HepG2 (cell line): ENCODE data around the gene CENPB. TPM values are rescaled to one million over a fixed set of nuclear protein-coding genes. Genes with fewer than 3 reads are reported as not detected.
A peak's percentile ranks its signal among the peaks of the same experiment; 100 is the strongest.

ENCODE experiments used
- FOXK2 ChIP-seq: fragments of 450-650 bp; IDR thresholded peaks from 2 replicates; pipeline ENCODE4 v1.6.1; 2016
- MBNL3 ChIP-seq: fragments of 250-450 bp; sonication (Bioruptor Pico); conservative IDR thresholded peaks from 2 replicates; pipeline ENCODE4 v1.8.0; 2022; ENCODE audit warnings: mild to moderate bottlenecking, inconsistent platforms
- NFAT5 ChIP-seq: sonication (generic); formaldehyde crosslinking; IDR thresholded peaks from 2 replicates; pipeline ENCODE4 v1.4.0; 2020; ENCODE audit warnings: missing genetic modification reagents
- PAF1 ChIP-seq: IDR thresholded peaks from 2 replicates; pipeline ENCODE4 v1.6.1; 2016; ENCODE audit warnings: missing genetic modification reagents, missing compliant biosample characterization
- PLRG1 ChIP-seq: fragments of 450-650 bp; conservative IDR thresholded peaks from 2 replicates; pipeline ENCODE4 v1.6.1; 2016
- POLR2AphosphoS2 ChIP-seq: IDR thresholded peaks from 2 replicates; pipeline ENCODE4 v1.6.1; 2011; ENCODE audit warnings: low read depth, low read length, improper control_type of control experiment
- SRF ChIP-seq: IDR thresholded peaks from 2 replicates; pipeline ENCODE4 v1.6.1; 2011; ENCODE audit warnings: mild to moderate bottlenecking, low read depth, low read length, moderate library complexity
- TEAD2 ChIP-seq: sonication (generic); formaldehyde crosslinking; IDR thresholded peaks from 2 replicates; pipeline ENCODE4 v1.9.0; 2021; ENCODE audit warnings: missing genetic modification reagents
- ZBTB8A ChIP-seq: sonication (generic); formaldehyde crosslinking; IDR thresholded peaks from 2 replicates; pipeline ENCODE4 v1.4.0; 2020; ENCODE audit warnings: mild to moderate bottlenecking, low read depth, missing genetic modification reagents, borderline replicate concordance
- ZIK1 ChIP-seq: sonication (generic); formaldehyde crosslinking; IDR thresholded peaks from 2 replicates; pipeline ENCODE4 v1.5.0; 2020; ENCODE audit warnings: mild to moderate bottlenecking, low read depth, missing genetic modification reagents, borderline replicate concordance
- ZNF121 ChIP-seq: sonication (generic); formaldehyde crosslinking; IDR thresholded peaks from 2 replicates; pipeline ENCODE4 v1.5.0; 2020; ENCODE audit warnings: mild to moderate bottlenecking, missing genetic modification reagents
- ZNF331 ChIP-seq: sonication (generic); formaldehyde crosslinking; IDR thresholded peaks from 2 replicates; pipeline ENCODE4 v1.4.0; 2020; ENCODE audit warnings: missing genetic modification reagents
- ZNF383 ChIP-seq: sonication (generic); formaldehyde crosslinking; IDR thresholded peaks from 2 replicates; pipeline ENCODE4 v1.4.0; 2020; ENCODE audit warnings: missing genetic modification reagents, mild to moderate bottlenecking, borderline replicate concordance
- ZNF530 ChIP-seq: sonication (generic); formaldehyde crosslinking; IDR thresholded peaks from 2 replicates; pipeline ENCODE4 v1.5.0; 2020; ENCODE audit warnings: low read depth, mild to moderate bottlenecking, missing genetic modification reagents
- ZNF564 ChIP-seq: sonication (generic); formaldehyde crosslinking; IDR thresholded peaks from 2 replicates; pipeline ENCODE4 v1.8.1; 2023; ENCODE audit warnings: mild to moderate bottlenecking, missing genetic modification reagents
- ZNF567 ChIP-seq: sonication (generic); formaldehyde crosslinking; IDR thresholded peaks from 2 replicates; pipeline ENCODE4 v1.8.1; 2023; ENCODE audit warnings: mild to moderate bottlenecking, missing genetic modification reagents, borderline replicate concordance
- ZNF674 ChIP-seq: sonication (generic); formaldehyde crosslinking; IDR thresholded peaks from 2 replicates; pipeline ENCODE4 v1.5.0; 2020; ENCODE audit warnings: low read depth, mild to moderate bottlenecking, missing genetic modification reagents
- ZNF891 ChIP-seq: sonication (generic); formaldehyde crosslinking; IDR thresholded peaks from 2 replicates; pipeline ENCODE4 v1.5.0; 2020; ENCODE audit warnings: mild to moderate bottlenecking, missing genetic modification reagents
- polyA plus RNA-seq, 8 experiments: library from polyadenylated mRNA; depleted of rRNA in 3 of 8; stranded (reverse) in 7 of 8; unstranded in 1 of 8; fragments of >200 nt; fragmentation: Illumina TruSeq in 4 of 8; extraction: Trizol in 4 of 8; gene quantifications; 2 replicates each; pipeline versions ENCODE4 v1.2.1 to v1.2.3, GENCODE V29; 2011 to 2016; ENCODE audit warnings: low read depth in 4 of 8, missing spikeins in 1 of 8, mixed read lengths in 1 of 8; ENCODE audit not compliant: insufficient read depth in 1 of 8
- total RNA-seq, 5 experiments: library from RNA; depleted of rRNA; stranded (reverse); fragments of >200 nt; fragmentation: Illumina TruSeq; extraction: Trizol; gene quantifications; 2 replicates each; pipeline ENCODE4 v1.2.3, GENCODE V29; 2016; ENCODE audit warnings: low read depth in 1 of 5
- TF ChIP-seq, protein P1 (sequence below): sonication (generic); IDR thresholded peaks from 2 replicates; pipeline ENCODE4 v1.6.1; 2016; ENCODE audit warnings: low read depth, borderline replicate concordance
- TF ChIP-seq, protein P2 (sequence below): sonication (generic); formaldehyde crosslinking; IDR thresholded peaks from 2 replicates; pipeline ENCODE4 v1.5.1; 2020; ENCODE audit warnings: missing genetic modification reagents, mild to moderate bottlenecking, borderline replicate concordance

CENPB gene
- total and polyA plus RNA-seq, 2 of the 13 experiments (the other 11 are each of a cell fraction or from before 2014, with no cell fraction given), result 10.4 to 54.5 TPM

GRCh38 chr20:3739054-3739925 is 47.2 kb downstream of the CENPB start (continued):
- 0 out of 2 replicates have a peak, but pooled peaks have one; percentile 63 for TF ChIP-seq NFAT5
- TF ChIP-seq, protein P1, sequence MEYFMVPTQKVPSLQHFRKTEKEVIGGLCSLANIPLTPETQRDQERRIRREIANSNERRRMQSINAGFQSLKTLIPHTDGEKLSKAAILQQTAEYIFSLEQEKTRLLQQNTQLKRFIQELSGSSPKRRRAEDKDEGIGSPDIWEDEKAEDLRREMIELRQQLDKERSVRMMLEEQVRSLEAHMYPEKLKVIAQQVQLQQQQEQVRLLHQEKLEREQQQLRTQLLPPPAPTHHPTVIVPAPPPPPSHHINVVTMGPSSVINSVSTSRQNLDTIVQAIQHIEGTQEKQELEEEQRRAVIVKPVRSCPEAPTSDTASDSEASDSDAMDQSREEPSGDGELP, result no peak
- TF ChIP-seq ZNF530 (CRISPR knock-in tag), result no peak
- TF ChIP-seq ZNF891 (CRISPR knock-in tag), result no peak
- TF ChIP-seq ZIK1 (CRISPR knock-in tag), result peak; percentile 62; the same call in 1 of the 2 replicates
- TF ChIP-seq ZNF564, result no peak; the same call in 1 of the 2 replicates
- no peak for TF ChIP-seq ZBTB8A (CRISPR knock-in tag)
- TF ChIP-seq MBNL3 (CRISPR knock-in tag), result no peak
- no peak for TF ChIP-seq ZNF121 (CRISPR knock-in tag)
- no peak for TF ChIP-seq SRF
- TF ChIP-seq PAF1, result no peak
- TF ChIP-seq TEAD2 (CRISPR knock-in tag), result no peak
- no peak for TF ChIP-seq ZNF567 (CRISPR knock-in tag)
- TF ChIP-seq ZNF674 (CRISPR knock-in tag), result no peak
- no peak for TF ChIP-seq PLRG1
- no peak for TF ChIP-seq POLR2AphosphoS2
- TF ChIP-seq FOXK2, result no peak
- no peak for TF ChIP-seq ZNF383 (CRISPR knock-in tag)
- TF ChIP-seq, protein P2, sequence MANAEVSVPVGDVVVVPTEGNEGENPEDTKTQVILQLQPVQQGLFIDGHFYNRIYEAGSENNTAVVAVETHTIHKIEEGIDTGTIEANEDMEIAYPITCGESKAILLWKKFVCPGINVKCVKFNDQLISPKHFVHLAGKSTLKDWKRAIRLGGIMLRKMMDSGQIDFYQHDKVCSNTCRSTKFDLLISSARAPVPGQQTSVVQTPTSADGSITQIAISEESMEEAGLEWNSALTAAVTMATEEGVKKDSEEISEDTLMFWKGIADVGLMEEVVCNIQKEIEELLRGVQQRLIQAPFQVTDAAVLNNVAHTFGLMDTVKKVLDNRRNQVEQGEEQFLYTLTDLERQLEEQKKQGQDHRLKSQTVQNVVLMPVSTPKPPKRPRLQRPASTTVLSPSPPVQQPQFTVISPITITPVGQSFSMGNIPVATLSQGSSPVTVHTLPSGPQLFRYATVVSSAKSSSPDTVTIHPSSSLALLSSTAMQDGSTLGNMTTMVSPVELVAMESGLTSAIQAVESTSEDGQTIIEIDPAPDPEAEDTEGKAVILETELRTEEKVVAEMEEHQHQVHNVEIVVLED (CRISPR knock-in tag), result no peak
- 0 out of 2 replicates have a peak, but pooled peaks have one; percentile 60 for TF ChIP-seq ZNF331
